ENCODE data around the gene ABCD4.

The ABCD4 gene

GRCh38 chr14:74246542-74246941 lies 56.2 kb downstream of the ABCD4 start:
- Histone ChIP-seq H3K4me1 (ENCODE audit: control insufficient read depth, low read depth, low read length) (no peaks in the 10 kb centered on the region), H3K79me2 (ENCODE audit: control insufficient read depth, insufficient read depth, low read length) (no peaks in the 10 kb centered on the region), H4K5ac (ENCODE audit: low read length) (no peak overlapping the region), H2AK5ac (ENCODE audit: low read length) (no peak overlapping the region), H3K79me1 (ENCODE audit: low read length) (no peaks in the 10 kb centered on the region), H3K36me3 (ENCODE audit: control insufficient read depth, insufficient read depth, low read length) (no peaks in the 10 kb centered on the region), H3K18ac (ENCODE audit: low read length) (no peak overlapping the region), H2BK120ac (ENCODE audit: low read depth, low read length) (no peak overlapping the region), H3K4me3 (ENCODE audit: low read length) (no peak overlapping the region), H3K4me2 (ENCODE audit: low read length) (no peak overlapping the region), H3K4ac (ENCODE audit: low read depth, low read length) (no peak overlapping the region), H3K56ac (ENCODE audit: low read length) (no peak overlapping the region), H3K27me3 (ENCODE audit: insufficient read depth, low read length, poor library complexity) (peaks cover 25% of the 10 kb centered on the region), H3K9ac (ENCODE audit: low read length) (no peak overlapping the region), H4K8ac (ENCODE audit: low read depth, low read length) (no peak overlapping the region), H3K27ac (ENCODE audit: low read depth, low read length) (no peak overlapping the region), H2BK5ac (ENCODE audit: low read length) (no peak overlapping the region), H3K23ac (ENCODE audit: low read length) (no peak overlapping the region), H2BK15ac (replicated peaks; ENCODE audit: low read depth) (no peak overlapping the region)
- DNase-seq: no peak
- WGBS (ENCODE audit: extremely low coverage, insufficient coverage, low lambda C conversion rate): no CpG with 5 or more reads among the region's 8 CpGs

GRCh38 chr14:74245292-74245691 lies 57.4 kb downstream of the ABCD4 start:
- Histone ChIP-seq H3K36me3 (ENCODE audit: control insufficient read depth, insufficient read depth, low read length) (no peaks in the 10 kb centered on the region), H3K4me2 (ENCODE audit: low read length) (no peak overlapping the region), H3K27ac (ENCODE audit: low read depth, low read length) (no peak overlapping the region), H3K9ac (ENCODE audit: low read length) (no peak overlapping the region), H3K23ac (ENCODE audit: low read length) (no peak overlapping the region), H3K4me1 (ENCODE audit: control insufficient read depth, low read depth, low read length) (no peaks in the 10 kb centered on the region), H3K79me1 (ENCODE audit: low read length) (no peaks in the 10 kb centered on the region), H2AK5ac (ENCODE audit: low read length) (no peak overlapping the region), H3K18ac (ENCODE audit: low read length) (no peak overlapping the region), H2BK15ac (replicated peaks; ENCODE audit: low read depth) (no peak overlapping the region), H3K4me3 (ENCODE audit: low read length) (no peak overlapping the region), H4K8ac (ENCODE audit: low read depth, low read length) (no peak overlapping the region), H3K27me3 (ENCODE audit: insufficient read depth, low read length, poor library complexity) (peaks cover 37% of the 10 kb centered on the region), H3K4ac (ENCODE audit: low read depth, low read length) (no peak overlapping the region), H3K79me2 (ENCODE audit: control insufficient read depth, insufficient read depth, low read length) (no peaks in the 10 kb centered on the region), H2BK5ac (ENCODE audit: low read length) (no peak overlapping the region), H3K56ac (ENCODE audit: low read length) (no peak overlapping the region), H4K5ac (ENCODE audit: low read length) (no peak overlapping the region), H2BK120ac (ENCODE audit: low read depth, low read length) (no peak overlapping the region)
- no CpG with 5 or more reads among the region's 7 CpGs for whole genome bisulfite sequencing (ENCODE audit: extremely low coverage, insufficient coverage, low lambda C conversion rate)
- DNase-seq: no peak

GRCh38 chr14:74244115-74244514 lies 58.6 kb downstream of the ABCD4 start:
- H3K9ac ChIP-seq (ENCODE audit: low read length): no peak overlapping the region
- no peak overlapping the region for H3K27ac ChIP-seq (ENCODE audit: low read depth, low read length)
- H4K8ac ChIP-seq (ENCODE audit: low read depth, low read length): no peak overlapping the region
- H2AK5ac ChIP-seq (ENCODE audit: low read length): no peak overlapping the region
- peaks cover 49% of the 10 kb centered on the region for H3K27me3 ChIP-seq (ENCODE audit: insufficient read depth, low read length, poor library complexity)
- H4K5ac ChIP-seq (ENCODE audit: low read length): no peak overlapping the region
- no peak overlapping the region for H3K4me2 ChIP-seq (ENCODE audit: low read length)
- peak; percentile 56 for DNase-seq
- H2BK15ac ChIP-seq (replicated peaks; ENCODE audit: low read depth): no peak overlapping the region
- H3K79me1 ChIP-seq (ENCODE audit: low read length): no peaks in the 10 kb centered on the region
- no peak overlapping the region for H3K56ac ChIP-seq (ENCODE audit: low read length)
- H3K18ac ChIP-seq (ENCODE audit: low read length): no peak overlapping the region
- H3K23ac ChIP-seq (ENCODE audit: low read length): no peak overlapping the region
- H3K4me1 ChIP-seq (ENCODE audit: control insufficient read depth, low read depth, low read length): no peaks in the 10 kb centered on the region
- H3K79me2 ChIP-seq (ENCODE audit: control insufficient read depth, insufficient read depth, low read length): no peaks in the 10 kb centered on the region
- no CpG with 5 or more reads among the region's 3 CpGs for WGBS (ENCODE audit: extremely low coverage, insufficient coverage, low lambda C conversion rate)
- H3K36me3 ChIP-seq (ENCODE audit: control insufficient read depth, insufficient read depth, low read length): no peaks in the 10 kb centered on the region
- H2BK5ac ChIP-seq (ENCODE audit: low read length): no peak overlapping the region
- H3K4ac ChIP-seq (ENCODE audit: low read depth, low read length): no peak overlapping the region
- H3K4me3 ChIP-seq (ENCODE audit: low read length): no peak overlapping the region
- H2BK120ac ChIP-seq (ENCODE audit: low read depth, low read length): no peak overlapping the region

- H3K56ac ChIP-seq (ENCODE audit: low read length): no peak overlapping the region
- no peak overlapping the region for H3K4ac ChIP-seq (ENCODE audit: low read depth, low read length)
- no peak overlapping the region for H3K9ac ChIP-seq (ENCODE audit: low read length)
- WGBS (ENCODE audit: extremely low coverage, insufficient coverage, low lambda C conversion rate): no CpG with 5 or more reads among the region's 5 CpGs
- H4K5ac ChIP-seq (ENCODE audit: low read length): no peak overlapping the region
- H3K23ac ChIP-seq (ENCODE audit: low read length): no peak overlapping the region
- H4K8ac ChIP-seq (ENCODE audit: low read depth, low read length): no peak overlapping the region
- H3K79me1 ChIP-seq (ENCODE audit: low read length): no peaks in the 10 kb centered on the region
- no peak overlapping the region for H3K27ac ChIP-seq (ENCODE audit: low read depth, low read length)
- no peak overlapping the region for H2BK15ac ChIP-seq (replicated peaks; ENCODE audit: low read depth)
- no peaks in the 10 kb centered on the region for H3K4me1 ChIP-seq (ENCODE audit: control insufficient read depth, low read depth, low read length)
- no peaks in the 10 kb centered on the region for H3K79me2 ChIP-seq (ENCODE audit: control insufficient read depth, insufficient read depth, low read length)
- no peaks in the 10 kb centered on the region for H3K36me3 ChIP-seq (ENCODE audit: control insufficient read depth, insufficient read depth, low read length)
- peaks cover 58% of the 10 kb centered on the region for H3K27me3 ChIP-seq (ENCODE audit: insufficient read depth, low read length, poor library complexity)
- H2BK120ac ChIP-seq (ENCODE audit: low read depth, low read length): no peak overlapping the region
- no peak overlapping the region for H2BK5ac ChIP-seq (ENCODE audit: low read length)
- H3K4me2 ChIP-seq (ENCODE audit: low read length): no peak overlapping the region
- H3K4me3 ChIP-seq (ENCODE audit: low read length): no peak overlapping the region
- H3K18ac ChIP-seq (ENCODE audit: low read length): no peak overlapping the region
- DNase-seq: no peak
- no peak overlapping the region for H2AK5ac ChIP-seq (ENCODE audit: low read length)
These were observed 59.7 kb downstream of the ABCD4 start for GRCh38 chr14:74243051-74243450.

GRCh38 chr14:74242780-74243042 lies 60.0 kb downstream of the ABCD4 start:
- WGBS (ENCODE audit: extremely low coverage, insufficient coverage, low lambda C conversion rate): no CpG with 5 or more reads among the region's 4 CpGs

GRCh38 chr14:74242021-74242779 lies 60.5 kb downstream of the ABCD4 start:
- H3K56ac ChIP-seq (ENCODE audit: low read length): no peak overlapping the region
- no peak overlapping the region for H4K8ac ChIP-seq (ENCODE audit: low read depth, low read length)
- peaks cover 62% of the 10 kb centered on the region for H3K27me3 ChIP-seq (ENCODE audit: insufficient read depth, low read length, poor library complexity)
- H3K27ac ChIP-seq (ENCODE audit: low read depth, low read length): no peak overlapping the region
- H2BK5ac ChIP-seq (ENCODE audit: low read length): no peak overlapping the region
- H3K23ac ChIP-seq (ENCODE audit: low read length): peak overlapping the region; percentile 7
- H2AK5ac ChIP-seq (ENCODE audit: low read length): no peak overlapping the region
- no peak overlapping the region for H3K4me2 ChIP-seq (ENCODE audit: low read length)
- H3K79me2 ChIP-seq (ENCODE audit: control insufficient read depth, insufficient read depth, low read length): no peaks in the 10 kb centered on the region
- no peak overlapping the region for H2BK120ac ChIP-seq (ENCODE audit: low read depth, low read length)
- no peak overlapping the region for H4K5ac ChIP-seq (ENCODE audit: low read length)
- no peaks in the 10 kb centered on the region for H3K36me3 ChIP-seq (ENCODE audit: control insufficient read depth, insufficient read depth, low read length)
- no peaks in the 10 kb centered on the region for H3K79me1 ChIP-seq (ENCODE audit: low read length)
- no peak overlapping the region for H3K4ac ChIP-seq (ENCODE audit: low read depth, low read length)
- no peak overlapping the region for H3K4me3 ChIP-seq (ENCODE audit: low read length)
- no peaks in the 10 kb centered on the region for H3K4me1 ChIP-seq (ENCODE audit: control insufficient read depth, low read depth, low read length)
- WGBS (ENCODE audit: extremely low coverage, insufficient coverage, low lambda C conversion rate): no CpG with 5 or more reads among the region's 28 CpGs
- H3K9ac ChIP-seq (ENCODE audit: low read length): no peak overlapping the region
- H2BK15ac ChIP-seq (replicated peaks; ENCODE audit: low read depth): no peak overlapping the region
- DNase-seq: no peak
- H3K18ac ChIP-seq (ENCODE audit: low read length): no peak overlapping the region

More at GRCh38 chr14:74242780-74243042, 60.0 kb downstream of the ABCD4 start:
- no peak overlapping the region for H3K4ac ChIP-seq (ENCODE audit: low read depth, low read length)
- H2AK5ac ChIP-seq (ENCODE audit: low read length): no peak overlapping the region
- no peak overlapping the region for H3K9ac ChIP-seq (ENCODE audit: low read length)
- H3K56ac ChIP-seq (ENCODE audit: low read length): no peak overlapping the region
- H4K8ac ChIP-seq (ENCODE audit: low read depth, low read length): no peak overlapping the region
- no peak overlapping the region for H4K5ac ChIP-seq (ENCODE audit: low read length)
- H3K27me3 ChIP-seq (ENCODE audit: insufficient read depth, low read length, poor library complexity): peaks cover 60% of the 10 kb centered on the region
- H3K4me1 ChIP-seq (ENCODE audit: control insufficient read depth, low read depth, low read length): no peaks in the 10 kb centered on the region
- no peaks in the 10 kb centered on the region for H3K36me3 ChIP-seq (ENCODE audit: control insufficient read depth, insufficient read depth, low read length)
- H3K79me1 ChIP-seq (ENCODE audit: low read length): no peaks in the 10 kb centered on the region
- peak overlapping the region; percentile 7 for H3K23ac ChIP-seq (ENCODE audit: low read length)
- H3K27ac ChIP-seq (ENCODE audit: low read depth, low read length): no peak overlapping the region
- no peak overlapping the region for H2BK5ac ChIP-seq (ENCODE audit: low read length)
- H2BK15ac ChIP-seq (replicated peaks; ENCODE audit: low read depth): no peak overlapping the region
- DNase-seq: no peak
- H2BK120ac ChIP-seq (ENCODE audit: low read depth, low read length): no peak overlapping the region
- H3K79me2 ChIP-seq (ENCODE audit: control insufficient read depth, insufficient read depth, low read length): no peaks in the 10 kb centered on the region
- H3K4me2 ChIP-seq (ENCODE audit: low read length): no peak overlapping the region
- no peak overlapping the region for H3K4me3 ChIP-seq (ENCODE audit: low read length)
- no peak overlapping the region for H3K18ac ChIP-seq (ENCODE audit: low read length)

Data from mesendoderm (in vitro differentiated cells).